HCT116 (cell line): ENCODE results near the gene GPR6.

Source experiments
- CTCF ChIP-seq, 3 experiments: fragments of 200-600 bp in 1 of 3; sonication (generic) in 1 of 3; IDR thresholded peaks in 2 of 3; conservative IDR thresholded peaks in 1 of 3; 2 replicates each; pipeline ENCODE4 v1.5.1; 2012 to 2017; ENCODE audit warnings: low read depth in 2 of 3, low read length in 2 of 3, antibody characterized with exemption in 1 of 3, borderline replicate concordance in 1 of 3, control low read depth in 1 of 3, mild to moderate bottlenecking in 1 of 3, mixed read lengths in 1 of 3, mixed run types in 1 of 3, moderate library complexity in 1 of 3; ENCODE audit not compliant: insufficient read depth in 1 of 3
- EZH2 ChIP-seq: fragments of 200-600 bp; sonication (generic); IDR thresholded peaks from 2 replicates; pipeline ENCODE4 v1.6.1; 2017; ENCODE audit warnings: antibody characterized with exemption, mixed run types
- POLR2A ChIP-seq: IDR thresholded peaks from 2 replicates; pipeline ENCODE4 v1.7.0; 2011; ENCODE audit warnings: borderline replicate concordance; ENCODE audit not compliant: insufficient read depth, insufficient read length; ENCODE audit errors: extremely low read depth
- SIN3A ChIP-seq: IDR thresholded peaks from 2 replicates; pipeline ENCODE4 v1.6.1; 2012; ENCODE audit warnings: low read depth
- SRF ChIP-seq: IDR thresholded peaks from 2 replicates; pipeline ENCODE4 v1.6.1; 2012; ENCODE audit warnings: low read depth
- TF ChIP-seq, protein P1 (sequence below): IDR thresholded peaks from 2 replicates; pipeline ENCODE4 v1.6.1; 2012

DNA sequence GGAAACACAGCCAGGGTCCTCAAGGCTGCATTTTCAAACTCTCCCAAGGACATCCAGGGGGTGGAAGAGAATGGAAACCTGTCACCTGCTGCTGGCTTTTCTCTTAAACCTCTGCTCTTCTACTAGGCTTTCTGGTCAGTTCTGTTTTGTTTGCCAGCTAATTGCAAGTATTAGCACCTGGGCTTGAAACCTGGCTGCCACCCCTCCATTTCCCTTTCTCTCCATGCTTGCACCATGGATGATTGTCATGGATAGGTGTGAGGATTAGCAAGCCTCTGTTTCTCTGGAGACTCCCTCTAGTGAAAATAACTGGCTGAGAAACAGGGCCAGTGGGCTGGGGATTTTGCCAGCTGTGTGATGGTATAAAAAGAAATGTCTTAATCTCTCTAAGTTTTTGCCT is 33.0 kb upstream of the GPR6 start:
- TF ChIP-seq POLR2A: no peak
- no peak for TF ChIP-seq CTCF (IDR thresholded peaks at IDR 0.05 in 2 of 3, conservative IDR thresholded peaks at IDR 0.05 in 1 of 3; ENCODE audit: borderline replicate concordance in 1 of 3, insufficient read depth in 1 of 3, low read depth in 2 of 3, low read length in 2 of 3)
- no peak for TF ChIP-seq EZH2
- no peak for TF ChIP-seq SIN3A
- no peak for TF ChIP-seq SRF
- TF ChIP-seq, protein P1, sequence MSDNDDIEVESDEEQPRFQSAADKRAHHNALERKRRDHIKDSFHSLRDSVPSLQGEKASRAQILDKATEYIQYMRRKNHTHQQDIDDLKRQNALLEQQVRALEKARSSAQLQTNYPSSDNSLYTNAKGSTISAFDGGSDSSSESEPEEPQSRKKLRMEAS: no peak
